Astrocyte (in vitro differentiated cells and primary cell): Measurements from ENCODE around the gene GALM. TPM values are rescaled to one million over a fixed set of nuclear protein-coding genes. Genes with fewer than 3 reads are reported as not detected.
"Not testable (repeated sequence)": the region's sequence is repeated elsewhere in the genome, so short reads cannot be mapped to it uniquely, and the experiment has no call there.

Source experiments
- DNase-seq: peaks from one replicate; pipeline ENCODE4 v3.0.0-alpha.2; 2010; ENCODE audit warnings: low read depth
- FAIRE-seq: peaks from 2 replicates; lab custom pipeline; 2011; peaks lifted over from hg19 to GRCh38; lab: Jason Lieb, UNC
- H2AFZ ChIP-seq: 2 replicates; pipeline ENCODE4 v1.6.0; 2012; ENCODE audit warnings: low read depth, low read length, inconsistent platforms
- H3K27ac ChIP-seq: 2 replicates; pipeline ENCODE4 v1.5.1; 2011; ENCODE audit warnings: low read depth, low read length, inconsistent platforms
- H3K27me3 ChIP-seq: 2 replicates; pipeline ENCODE4 v1.6.0; 2011; ENCODE audit warnings: low read length, inconsistent platforms; ENCODE audit not compliant: insufficient read depth
- H3K36me3 ChIP-seq: 2 replicates; pipeline ENCODE4 v1.5.1; 2011; ENCODE audit warnings: low read length, inconsistent platforms; ENCODE audit not compliant: insufficient read depth
- H3K4me1 ChIP-seq: 2 replicates; pipeline ENCODE4 v1.5.1; 2011; ENCODE audit warnings: low read length, inconsistent platforms; ENCODE audit not compliant: insufficient read depth
- H3K4me2 ChIP-seq: 2 replicates; pipeline ENCODE4 v1.6.0; 2012; ENCODE audit warnings: low read length, inconsistent platforms
- H3K4me3 ChIP-seq: 2 replicates; pipeline ENCODE4 v1.5.1; 2011; ENCODE audit warnings: low read depth, mild to moderate bottlenecking, low read length, inconsistent platforms; ENCODE audit not compliant: insufficient read depth
- H3K79me2 ChIP-seq: 2 replicates; pipeline ENCODE4 v1.6.0; 2012; ENCODE audit warnings: mild to moderate bottlenecking, low read length, inconsistent platforms; ENCODE audit not compliant: insufficient read depth
- H3K9ac ChIP-seq: 2 replicates; pipeline ENCODE4 v1.6.0; 2012; ENCODE audit warnings: mild to moderate bottlenecking, low read length, inconsistent platforms
- H3K9me3 ChIP-seq: 2 replicates; pipeline ENCODE4 v1.5.1; 2012; ENCODE audit warnings: low read depth, mild to moderate bottlenecking, low read length, inconsistent platforms; ENCODE audit not compliant: insufficient read depth
- H4K20me1 ChIP-seq: 2 replicates; pipeline ENCODE4 v1.6.0; 2012; ENCODE audit warnings: low read length, inconsistent platforms; ENCODE audit not compliant: insufficient read depth
- H3K27ac Mint-ChIP-seq: one replicate; pipeline ENCODE4 v1.8.0; 2021; ENCODE audit warnings: mild to moderate bottlenecking, mixed read lengths; ENCODE audit not compliant: unreplicated experiment
- H3K27me3 Mint-ChIP-seq: one replicate; pipeline ENCODE4 v1.8.0; 2021; ENCODE audit warnings: low read depth, mixed read lengths; ENCODE audit not compliant: unreplicated experiment
- H3K36me3 Mint-ChIP-seq: one replicate; pipeline ENCODE4 v1.8.0; 2021; ENCODE audit warnings: low read depth, mixed read lengths; ENCODE audit not compliant: unreplicated experiment
- H3K4me1 Mint-ChIP-seq: one replicate; pipeline ENCODE4 v1.8.0; 2021; ENCODE audit warnings: low read depth, mixed read lengths; ENCODE audit not compliant: unreplicated experiment
- H3K4me3 Mint-ChIP-seq: one replicate; pipeline ENCODE4 v1.8.0; 2021; ENCODE audit warnings: mild to moderate bottlenecking, moderate library complexity, mixed read lengths; ENCODE audit not compliant: unreplicated experiment
- H3K9me3 Mint-ChIP-seq: one replicate; pipeline ENCODE4 v1.8.0; 2021; ENCODE audit warnings: mild to moderate bottlenecking, mixed read lengths; ENCODE audit not compliant: unreplicated experiment
- EZH2 ChIP-seq: IDR thresholded peaks from 2 replicates; pipeline ENCODE4 v1.6.1; 2012; ENCODE audit warnings: mild to moderate bottlenecking, low read length, inconsistent platforms; ENCODE audit not compliant: insufficient read depth
- total RNA-seq: library from RNA; stranded (reverse); gene quantifications from 2 replicates; pipeline ENCODE4 v1.2.1, GENCODE V29; 2021
- TF ChIP-seq, protein P1 (sequence below): IDR thresholded peaks from 2 replicates; pipeline ENCODE4 v1.5.1; 2011; ENCODE audit warnings: low read depth, mild to moderate bottlenecking, inconsistent platforms, low read length, moderate library complexity; ENCODE audit not compliant: insufficient read depth

The GALM gene
- total RNA-seq, 1 donor from 2014 or later = 9.8 TPM

DNA sequence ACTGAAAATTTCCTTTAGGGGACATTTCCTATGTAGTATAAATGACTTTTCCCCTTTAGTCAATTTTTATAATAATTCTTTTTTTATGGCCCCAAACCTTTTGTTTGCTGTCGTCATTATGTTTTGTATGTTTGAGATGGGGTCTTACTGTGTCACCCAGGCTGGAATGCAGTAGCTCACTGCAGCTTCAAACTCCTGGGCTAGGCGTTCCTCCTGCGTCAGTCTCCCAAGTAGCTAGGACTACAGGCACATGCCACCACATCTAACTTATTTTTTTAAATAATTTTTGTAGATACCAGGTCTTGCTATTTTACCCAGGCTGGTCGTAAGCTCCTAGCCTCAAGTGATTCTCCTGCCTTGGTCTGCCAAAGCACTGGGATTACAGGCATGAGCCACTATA lies 30.8 kb upstream of the GALM start:
- H2AFZ ChIP-seq = no peak overlapping the region
- no peak overlapping the region for H3K4me3 ChIP-seq
- Mint-ChIP-seq H3K27ac (no peak overlapping the region), H3K36me3 (no peaks in the 10 kb centered on the region), H3K4me1 (peaks cover 2% of the 10 kb centered on the region), H3K27me3 (peaks cover 2% of the 10 kb centered on the region), H3K4me3 (no peak overlapping the region), H3K9me3 (peaks cover 2% of the 10 kb centered on the region)
- no peaks in the 10 kb centered on the region for H3K79me2 ChIP-seq
- H4K20me1 ChIP-seq = no peaks in the 10 kb centered on the region
- no peak overlapping the region for H3K4me2 ChIP-seq
- no peak for FAIRE-seq
- H3K36me3 ChIP-seq = no peaks in the 10 kb centered on the region
- H3K9ac ChIP-seq = no peak overlapping the region
- H3K4me1 ChIP-seq = no peaks in the 10 kb centered on the region
- DNase-seq = no peak
- TF ChIP-seq, protein P1, sequence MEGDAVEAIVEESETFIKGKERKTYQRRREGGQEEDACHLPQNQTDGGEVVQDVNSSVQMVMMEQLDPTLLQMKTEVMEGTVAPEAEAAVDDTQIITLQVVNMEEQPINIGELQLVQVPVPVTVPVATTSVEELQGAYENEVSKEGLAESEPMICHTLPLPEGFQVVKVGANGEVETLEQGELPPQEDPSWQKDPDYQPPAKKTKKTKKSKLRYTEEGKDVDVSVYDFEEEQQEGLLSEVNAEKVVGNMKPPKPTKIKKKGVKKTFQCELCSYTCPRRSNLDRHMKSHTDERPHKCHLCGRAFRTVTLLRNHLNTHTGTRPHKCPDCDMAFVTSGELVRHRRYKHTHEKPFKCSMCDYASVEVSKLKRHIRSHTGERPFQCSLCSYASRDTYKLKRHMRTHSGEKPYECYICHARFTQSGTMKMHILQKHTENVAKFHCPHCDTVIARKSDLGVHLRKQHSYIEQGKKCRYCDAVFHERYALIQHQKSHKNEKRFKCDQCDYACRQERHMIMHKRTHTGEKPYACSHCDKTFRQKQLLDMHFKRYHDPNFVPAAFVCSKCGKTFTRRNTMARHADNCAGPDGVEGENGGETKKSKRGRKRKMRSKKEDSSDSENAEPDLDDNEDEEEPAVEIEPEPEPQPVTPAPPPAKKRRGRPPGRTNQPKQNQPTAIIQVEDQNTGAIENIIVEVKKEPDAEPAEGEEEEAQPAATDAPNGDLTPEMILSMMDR = no peak
- TF ChIP-seq EZH2 = no peak
- no peaks in the 10 kb centered on the region for H3K9me3 ChIP-seq
- no peaks in the 10 kb centered on the region for H3K27me3 ChIP-seq
- H3K27ac ChIP-seq = no peak overlapping the region

DNA sequence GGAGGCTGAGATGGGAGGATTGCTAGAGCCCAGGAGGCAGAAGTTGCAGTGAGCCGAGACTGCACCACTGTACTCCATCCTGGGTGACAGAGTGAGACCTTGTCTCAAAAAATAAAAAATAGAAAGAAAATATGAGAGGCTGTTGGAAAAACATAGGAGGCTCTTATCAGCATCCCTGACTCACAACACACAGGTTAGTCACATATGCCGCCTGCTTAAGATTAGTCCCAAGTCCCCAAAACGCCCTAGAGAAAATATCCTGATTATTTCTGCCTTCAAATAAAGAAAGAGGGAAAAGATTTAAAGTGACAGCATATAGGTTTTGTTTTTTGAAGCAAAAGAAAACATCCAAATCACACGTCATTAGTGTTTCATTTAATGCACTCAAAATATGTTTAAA lies 29.8 kb upstream of the GALM start:
- Histone ChIP-seq H3K9ac (no peak overlapping the region), H3K4me2 (no peak overlapping the region), H3K27me3 (no peaks in the 10 kb centered on the region), H3K4me3 (no peak overlapping the region), H3K4me1 (no peaks in the 10 kb centered on the region), H3K9me3 (no peaks in the 10 kb centered on the region), H3K79me2 (no peaks in the 10 kb centered on the region), H2AFZ (no peak overlapping the region), H3K27ac (no peak overlapping the region), H4K20me1 (no peaks in the 10 kb centered on the region), H3K36me3 (no peaks in the 10 kb centered on the region)
- H3K4me1 Mint-ChIP-seq = peaks cover 2% of the 10 kb centered on the region
- TF ChIP-seq, protein P1 = no peak
- TF ChIP-seq EZH2 = no peak
- DNase-seq = no peak
- peaks cover 2% of the 10 kb centered on the region for H3K27me3 Mint-ChIP-seq
- no peak for FAIRE-seq
- H3K27ac Mint-ChIP-seq = no peak overlapping the region
- no peaks in the 10 kb centered on the region for H3K36me3 Mint-ChIP-seq
- no peaks in the 10 kb centered on the region for H3K9me3 Mint-ChIP-seq
- no peak overlapping the region for H3K4me3 Mint-ChIP-seq

DNA sequence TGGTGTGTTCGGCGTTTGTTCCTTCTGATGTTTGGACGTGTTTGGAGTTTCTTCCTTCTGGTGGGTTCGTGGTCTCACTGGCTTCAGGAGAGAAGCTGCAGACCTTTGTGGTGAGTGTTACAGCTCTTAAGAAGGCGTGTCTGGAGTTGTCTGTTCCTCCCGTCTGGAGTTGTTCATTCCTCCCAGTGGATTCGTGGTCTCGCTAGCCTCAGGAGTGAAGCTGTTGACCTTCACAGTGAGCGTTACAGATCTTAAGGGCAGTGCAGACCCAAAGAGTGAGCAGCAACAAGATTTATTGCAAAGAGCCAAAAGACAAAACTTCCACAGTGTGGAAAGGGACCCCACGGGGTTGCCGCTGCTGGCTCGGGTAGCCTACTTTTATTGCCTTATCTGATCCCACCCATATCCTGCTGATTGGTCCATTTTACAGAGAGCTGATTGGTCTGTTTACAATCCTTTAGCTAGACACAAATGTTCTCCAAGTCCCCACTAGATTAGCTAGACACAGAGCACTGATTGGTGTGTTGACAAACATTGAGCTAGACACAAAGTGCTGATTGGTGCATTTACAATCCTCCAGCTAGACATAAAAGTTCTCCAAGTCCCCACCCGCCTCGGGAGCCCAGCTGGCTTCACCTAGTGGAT lies 23.4 kb upstream of the GALM start:
- H3K27me3 Mint-ChIP-seq, H3K9me3 ChIP-seq, H3K4me3 ChIP-seq, H3K9me3 Mint-ChIP-seq, H4K20me1 ChIP-seq, H3K9ac ChIP-seq, H3K36me3 ChIP-seq, H3K27ac ChIP-seq, H3K4me1 Mint-ChIP-seq, H3K27ac Mint-ChIP-seq, H3K4me2 ChIP-seq, H3K4me1 ChIP-seq, H3K79me2 ChIP-seq, H3K4me3 Mint-ChIP-seq, H3K36me3 Mint-ChIP-seq, H2AFZ ChIP-seq, H3K27me3 ChIP-seq, FAIRE-seq, DNase-seq: not testable (repeated sequence)
